Left ventricle myocardium inferior (tissue), 1 donor: ENCODE results near the gene ABCC3. TPM values are rescaled to one million over a fixed set of nuclear protein-coding genes. Genes with fewer than 3 reads are reported as not detected.
"Not testable (repeated sequence)": the region's sequence is repeated elsewhere in the genome, so short reads cannot be mapped to it uniquely, and the experiment has no call there.

Experiments used
- DNase-seq: peaks from one replicate; pipeline ENCODE4 v3.0.0-alpha.2; 2020
- H3K27ac ChIP-seq: fragments of 200-600 bp; replicated peaks from 2 replicates; pipeline ENCODE4 v1.8.0; 2021
- H3K27me3 ChIP-seq: fragments of 200-600 bp; 2 replicates; pipeline ENCODE4 v1.8.0; 2021; ENCODE audit warnings: low read depth
- H3K36me3 ChIP-seq: fragments of 200-600 bp; 2 replicates; pipeline ENCODE4 v1.8.0; 2021
- H3K4me1 ChIP-seq: fragments of 200-600 bp; 2 replicates; pipeline ENCODE4 v1.8.0; 2021
- H3K4me3 ChIP-seq: fragments of 200-600 bp; 2 replicates; pipeline ENCODE4 v1.8.0; 2021; ENCODE audit warnings: mild to moderate bottlenecking, moderate library complexity
- H3K9me3 ChIP-seq: fragments of 200-600 bp; replicated peaks from 2 replicates; pipeline ENCODE4 v1.8.0; 2021
- intact Hi-C: fragments of 100-400 bp; cut with micrococcal nuclease; formaldehyde crosslinking; loops from one replicate; pipeline ENCODE4 v1.11.0; 2022
- total RNA-seq: library from RNA; stranded (reverse); fragmentation: NEBNext Ultra II Directional; extraction: Animal tissue kit (Norgen Biotek cat#: 25700); gene quantifications from one replicate; pipeline ENCODE4 v1.2.1, GENCODE V29; 2021
- TF ChIP-seq, protein P1 (sequence below): fragments of 200-600 bp; IDR thresholded peaks from 2 replicates; pipeline ENCODE4 v1.8.0; 2021; ENCODE audit warnings: antibody characterized with exemption, mild to moderate bottlenecking, borderline replicate concordance
- donor health status: DM: no; HTN: yes; CAD: no; lungs with severe emphysema.

Gene ABCC3
- total RNA-seq, 1 donor from 2014 or later, result 0.88 TPM

DNA sequence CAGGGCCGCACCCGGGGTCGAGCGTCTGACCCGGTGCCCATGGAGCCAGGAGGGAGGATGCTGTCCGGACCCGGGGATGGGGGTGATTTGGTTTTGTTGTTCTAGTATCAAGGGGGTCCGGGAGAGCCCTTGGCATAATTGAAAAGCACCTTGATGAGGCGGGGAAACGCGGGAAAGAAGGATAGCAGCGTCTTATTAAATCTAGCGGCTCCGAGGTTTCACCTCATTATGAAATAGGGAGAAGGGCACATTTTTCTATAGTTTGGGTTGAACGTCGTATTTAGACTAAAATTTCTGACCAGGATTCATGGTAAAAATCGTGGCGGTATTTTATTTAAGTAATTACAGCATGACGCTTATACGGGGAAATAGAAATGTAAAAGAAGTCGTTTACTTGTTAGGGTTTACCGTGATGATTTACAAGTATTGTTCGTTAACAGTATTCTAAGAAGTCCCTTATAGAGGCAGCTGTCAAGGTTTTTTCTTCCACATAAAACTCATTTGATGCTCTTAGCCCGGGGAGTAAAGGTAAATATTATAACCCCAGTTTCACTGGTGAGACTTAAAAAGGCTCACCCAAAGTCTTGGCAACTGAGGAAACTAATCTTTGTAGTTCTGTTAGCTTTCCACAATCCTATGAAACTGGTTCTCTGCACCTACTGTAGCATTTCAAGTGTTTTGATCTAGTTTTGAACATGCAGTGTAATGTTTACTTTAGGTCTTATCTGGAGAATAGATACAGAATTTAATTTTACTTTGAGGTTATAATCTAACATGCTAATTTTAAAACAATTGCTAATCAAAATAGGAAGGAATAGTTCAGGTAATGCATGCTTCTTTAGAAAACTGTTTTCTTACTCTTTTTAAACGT is 85.5 kb downstream of the ABCC3 start:
- Histone ChIP-seq H3K27ac (peak overlapping the region; percentile 96), H3K4me3 (peak overlapping the region; percentile 93), H3K4me1 (peaks cover 63% of the 10 kb centered on the region), H3K9me3 (no peaks in the 10 kb centered on the region), H3K36me3 (no peaks in the 10 kb centered on the region), H3K27me3 (no peaks in the 10 kb centered on the region)
- intact Hi-C loops, result no loop called here
- no peak for DNase-seq
- TF ChIP-seq, protein P1, sequence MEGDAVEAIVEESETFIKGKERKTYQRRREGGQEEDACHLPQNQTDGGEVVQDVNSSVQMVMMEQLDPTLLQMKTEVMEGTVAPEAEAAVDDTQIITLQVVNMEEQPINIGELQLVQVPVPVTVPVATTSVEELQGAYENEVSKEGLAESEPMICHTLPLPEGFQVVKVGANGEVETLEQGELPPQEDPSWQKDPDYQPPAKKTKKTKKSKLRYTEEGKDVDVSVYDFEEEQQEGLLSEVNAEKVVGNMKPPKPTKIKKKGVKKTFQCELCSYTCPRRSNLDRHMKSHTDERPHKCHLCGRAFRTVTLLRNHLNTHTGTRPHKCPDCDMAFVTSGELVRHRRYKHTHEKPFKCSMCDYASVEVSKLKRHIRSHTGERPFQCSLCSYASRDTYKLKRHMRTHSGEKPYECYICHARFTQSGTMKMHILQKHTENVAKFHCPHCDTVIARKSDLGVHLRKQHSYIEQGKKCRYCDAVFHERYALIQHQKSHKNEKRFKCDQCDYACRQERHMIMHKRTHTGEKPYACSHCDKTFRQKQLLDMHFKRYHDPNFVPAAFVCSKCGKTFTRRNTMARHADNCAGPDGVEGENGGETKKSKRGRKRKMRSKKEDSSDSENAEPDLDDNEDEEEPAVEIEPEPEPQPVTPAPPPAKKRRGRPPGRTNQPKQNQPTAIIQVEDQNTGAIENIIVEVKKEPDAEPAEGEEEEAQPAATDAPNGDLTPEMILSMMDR, result no peak

DNA sequence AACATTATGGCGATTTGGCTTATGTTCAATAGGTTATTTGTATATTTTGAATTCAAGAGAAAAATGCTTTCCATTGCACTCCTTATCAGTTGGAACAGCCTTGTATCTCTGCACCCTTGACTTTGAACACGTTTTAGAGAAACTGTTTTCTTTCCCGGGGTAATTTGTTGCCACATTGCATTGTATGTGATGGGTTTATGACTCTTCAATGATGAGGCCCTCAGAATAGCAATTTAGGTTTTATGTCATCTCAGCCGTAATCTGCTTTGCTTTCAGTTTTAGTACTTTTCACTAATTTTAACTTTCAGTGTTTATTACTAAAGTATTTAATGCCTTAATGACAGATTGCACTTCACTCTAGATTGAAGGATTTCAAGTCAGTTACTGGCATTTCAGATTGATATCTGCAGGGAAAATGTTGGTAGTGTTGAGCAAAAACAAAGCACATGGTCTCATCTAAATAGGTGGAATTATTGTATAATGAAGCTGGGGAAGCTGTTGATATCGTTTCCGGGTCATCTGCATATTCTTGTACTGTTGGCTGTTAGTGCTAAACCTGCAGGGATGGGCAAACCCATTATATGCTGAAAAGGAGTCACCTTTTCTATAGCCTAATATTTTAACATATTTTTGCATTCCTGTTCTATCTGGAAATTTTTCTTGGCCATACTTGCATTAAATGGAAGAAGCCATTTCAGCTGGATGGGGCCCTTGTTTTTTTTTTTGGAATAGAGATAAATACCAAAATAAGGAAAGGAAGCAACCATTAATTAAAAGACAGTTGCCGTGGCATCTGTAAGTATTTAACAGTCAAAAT is 86.7 kb downstream of the ABCC3 start:
- Histone ChIP-seq H3K4me1 (peaks cover 76% of the 10 kb centered on the region), H3K36me3 (no peaks in the 10 kb centered on the region), H3K27ac (peak overlapping the region; percentile 96), H3K27me3 (no peaks in the 10 kb centered on the region), H3K4me3 (peak overlapping the region; percentile 93), H3K9me3 (no peaks in the 10 kb centered on the region)
- DNase-seq, result no peak
- TF ChIP-seq, protein P1, result no peak
- intact Hi-C loops, result no loop called here

DNA sequence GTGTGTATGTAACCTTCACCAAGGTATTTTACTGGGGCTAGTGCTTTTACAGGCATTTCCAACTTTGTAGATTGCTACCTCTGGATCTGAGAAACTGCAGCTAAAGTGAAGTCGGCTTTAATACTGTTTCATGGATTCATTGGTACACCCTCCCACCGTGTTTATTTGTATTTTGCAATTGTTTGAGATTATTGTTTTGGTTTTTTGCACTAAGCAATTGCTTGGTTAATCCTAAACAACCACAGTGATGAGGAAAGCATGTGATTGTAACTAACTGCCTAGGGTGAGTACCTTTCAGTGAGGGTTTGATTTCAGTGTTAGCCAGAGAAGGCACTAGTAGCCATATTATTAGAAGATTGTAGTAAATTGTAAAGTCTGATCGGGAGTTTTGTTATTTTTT is 88.1 kb downstream of the ABCC3 start:
- DNase-seq, result no peak
- peak overlapping the region; percentile 93 for H3K4me3 ChIP-seq
- no peak overlapping the region for H3K27ac ChIP-seq
- intact Hi-C loops, result no loop called here
- no peaks in the 10 kb centered on the region for H3K36me3 ChIP-seq
- no peaks in the 10 kb centered on the region for H3K9me3 ChIP-seq
- no peaks in the 10 kb centered on the region for H3K27me3 ChIP-seq
- peaks cover 89% of the 10 kb centered on the region for H3K4me1 ChIP-seq
- TF ChIP-seq, protein P1, result no peak

DNA sequence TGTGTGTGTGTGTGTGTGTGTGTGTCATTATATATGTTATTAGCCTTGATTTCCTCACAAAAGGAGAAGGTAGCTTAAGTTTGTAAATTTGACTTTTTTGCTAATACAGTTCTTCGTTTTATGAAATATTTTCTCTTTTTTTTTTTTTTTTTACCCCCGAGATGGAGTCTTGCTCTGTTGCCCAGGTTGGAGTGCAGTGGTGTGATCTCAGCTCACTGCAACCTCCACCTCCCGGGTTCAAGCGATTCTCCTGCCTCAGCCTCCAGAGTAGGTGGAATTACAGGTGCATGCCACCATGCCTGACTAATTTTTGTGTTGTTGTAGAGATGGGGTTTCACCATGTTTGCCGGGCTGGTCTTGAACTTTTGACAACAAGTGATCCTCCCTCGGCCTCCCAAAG is 89.9 kb downstream of the ABCC3 start:
- H3K27ac ChIP-seq, H3K27me3 ChIP-seq, H3K36me3 ChIP-seq, intact Hi-C loops, H3K9me3 ChIP-seq, H3K4me3 ChIP-seq, DNase-seq: not testable (repeated sequence)
- peaks cover 99% of the 10 kb centered on the region for H3K4me1 ChIP-seq

DNA sequence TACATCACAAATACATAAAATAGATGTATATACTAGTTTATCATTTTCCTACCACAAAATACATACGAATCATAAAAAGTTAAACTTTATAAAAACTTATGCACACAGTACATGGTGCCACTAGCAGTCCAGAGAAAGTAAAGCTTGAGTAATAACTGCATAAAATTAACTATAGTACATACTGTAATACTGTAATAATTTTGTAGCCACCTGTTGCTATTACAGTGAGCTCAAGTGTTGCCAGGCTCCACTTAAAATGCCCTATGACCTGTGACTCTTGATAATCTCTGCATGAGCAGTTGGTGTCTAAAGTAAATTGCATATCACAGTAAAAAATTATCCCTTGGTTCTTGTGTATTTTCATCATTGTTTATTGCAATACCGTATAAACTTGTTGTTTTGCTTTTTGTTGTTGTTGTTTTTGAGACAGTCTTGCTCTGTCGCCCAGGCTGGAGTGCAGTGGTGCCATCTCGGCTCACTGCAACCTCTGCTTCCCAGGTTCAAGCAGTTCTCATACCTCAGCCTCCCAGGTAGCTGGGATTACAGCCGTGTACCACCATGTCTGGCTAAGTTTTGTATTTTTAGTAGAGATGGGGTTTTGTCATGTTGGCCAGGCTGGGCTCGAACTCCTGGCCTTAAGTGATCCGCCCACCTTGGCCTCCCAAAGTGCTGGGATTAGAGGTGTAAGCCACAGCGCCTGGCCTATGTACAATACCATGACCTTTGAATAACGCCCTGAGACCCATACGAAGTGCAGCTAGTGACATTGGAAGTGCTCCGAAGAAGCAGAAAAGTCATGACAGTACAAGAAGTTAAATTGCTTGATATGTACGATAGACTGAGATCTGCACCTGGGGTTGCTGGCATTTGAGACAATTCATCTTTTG is 91.3 kb downstream of the ABCC3 start:
- no peaks in the 10 kb centered on the region for H3K27me3 ChIP-seq
- DNase-seq, result no peak
- no peak overlapping the region for H3K4me3 ChIP-seq
- TF ChIP-seq, protein P1, result no peak
- intact Hi-C loops, result no loop called here
- no peaks in the 10 kb centered on the region for H3K36me3 ChIP-seq
- H3K9me3 ChIP-seq, result no peaks in the 10 kb centered on the region
- peaks cover 99% of the 10 kb centered on the region for H3K4me1 ChIP-seq
- peak overlapping the region; percentile 24 for H3K27ac ChIP-seq
